ENCODE results near the gene NSD2. TPM values are rescaled to one million over a fixed set of nuclear protein-coding genes. Genes with fewer than 3 reads are reported as not detected.
A peak's percentile ranks its signal among the peaks of the same experiment; 100 is the strongest.
"Not testable (repeated sequence)": the region's sequence is repeated elsewhere in the genome, so short reads cannot be mapped to it uniquely, and the experiment has no call there.

The NSD2 gene
- total and polyA plus RNA-seq, 7 donors, result 7.2 to 57.9 (median 36.0) TPM

- intact Hi-C loops (cut with DNase I), result no loop called here
- WGBS, 2 donors, result 46 to 54% methylated on average over 3 of the region's 3 CpGs
- no peaks in the 10 kb centered on the region for H3K9me3 ChIP-seq
- H3K4me1 ChIP-seq, result no peaks in the 10 kb centered on the region
- H3K4me3 ChIP-seq, result no peak overlapping the region
- H3K36me3 ChIP-seq, result peaks cover 0 to 23% (median 0%) of the 10 kb centered on the region in 4 donors
- no peak overlapping the region for H3K27ac ChIP-seq
- H3K27me3 ChIP-seq, result no peaks in the 10 kb centered on the region
- no peak for DNase-seq
- no peak for TF ChIP-seq POLR2AphosphoS5 (IDR thresholded peaks at IDR 0.05)
- no peak for TF ChIP-seq POLR2A (IDR thresholded peaks at IDR 0.05)
- TF ChIP-seq CTCF (IDR thresholded peaks at IDR 0.05), result peak in 2 of 4 experiments; percentile 9 to 20
- no peak for TF ChIP-seq EP300 (IDR thresholded peaks at IDR 0.05)
These were observed 39.5 kb downstream of the NSD2 start for GRCh38 chr4:1910643-1911042.

DNA sequence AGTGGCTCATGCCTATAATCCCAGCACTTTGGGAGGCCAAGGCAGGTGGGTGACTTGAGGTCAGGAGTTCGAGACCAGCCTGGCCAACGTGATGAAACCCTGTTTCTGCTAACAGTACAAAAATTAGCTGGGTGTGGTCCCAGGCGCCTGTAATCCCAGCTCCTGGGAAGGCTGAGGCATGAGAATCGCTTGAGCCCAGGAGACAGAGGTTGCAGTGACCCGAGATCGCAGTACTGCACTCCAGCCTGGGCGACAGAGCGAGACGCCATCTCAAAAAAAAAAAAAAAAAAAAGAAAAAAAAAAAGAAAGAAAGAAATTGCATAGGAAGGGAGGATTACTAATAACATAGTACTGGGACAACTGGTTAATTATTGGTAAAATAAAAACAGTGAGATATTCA is 40.1 kb downstream of the NSD2 start:
- H3K4me3 ChIP-seq; H3K27me3 ChIP-seq; DNase-seq; intact Hi-C loops (cut with DNase I); H3K27ac ChIP-seq; H3K4me1 ChIP-seq; H3K9me3 ChIP-seq: not testable (repeated sequence)
- H3K36me3 ChIP-seq, result peaks cover 0 to 16% (median 0%) of the 10 kb centered on the region in 4 donors
- WGBS, 2 donors, result 82 to 92% methylated on average over 9 of the region's 9 CpGs

DNA sequence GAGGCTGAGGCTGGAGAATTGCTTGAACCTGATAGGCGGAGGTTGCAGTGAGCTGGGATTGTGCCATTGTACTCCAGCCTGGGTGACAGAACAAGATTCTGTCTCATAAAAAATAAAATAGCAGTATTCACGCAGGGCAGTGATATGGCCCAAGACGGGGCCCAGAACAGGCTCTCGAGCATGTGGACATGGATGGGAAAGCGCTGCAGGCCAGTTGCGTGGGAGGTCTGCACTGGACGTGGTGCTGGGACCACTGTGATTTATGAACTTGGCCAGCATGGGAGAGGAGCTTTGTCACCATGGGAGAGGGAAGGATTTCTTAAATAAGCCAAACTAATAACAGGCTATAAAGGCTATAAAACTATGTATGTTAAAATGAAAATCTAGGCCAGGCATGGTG is 51.6 kb downstream of the NSD2 start:
- Histone ChIP-seq H3K27ac (no peak overlapping the region), H3K27me3 (no peaks in the 10 kb centered on the region), H3K36me3 (peaks cover 7 to 34% (median 13%) of the 10 kb centered on the region in 4 donors), H3K9me3 (no peaks in the 10 kb centered on the region), H3K4me1 (no peaks in the 10 kb centered on the region), H3K4me3 (no peak overlapping the region)
- intact Hi-C loops (cut with DNase I), result no loop called here
- WGBS, 2 donors, result 94% methylated on average over 7 of the region's 7 CpGs
- DNase-seq, result no peak
- TF ChIP-seq POLR2AphosphoS5 (IDR thresholded peaks at IDR 0.05) (no peak), CTCF (IDR thresholded peaks at IDR 0.05) (no peak), POLR2A (IDR thresholded peaks at IDR 0.05) (no peak), EP300 (IDR thresholded peaks at IDR 0.05) (no peak)

- Histone ChIP-seq H3K27ac (no peak overlapping the region), H3K4me3 (no peak overlapping the region), H3K4me1 (no peaks in the 10 kb centered on the region), H3K9me3 (no peaks in the 10 kb centered on the region), H3K27me3 (no peaks in the 10 kb centered on the region), H3K36me3 (peaks cover 0 to 44% (median 14%) of the 10 kb centered on the region in 4 donors)
- intact Hi-C loops (cut with DNase I), result no loop called here
- WGBS, 2 donors, result 83 to 93% methylated on average over 3 of the region's 3 CpGs
- TF ChIP-seq POLR2A (IDR thresholded peaks at IDR 0.05), result no peak
- TF ChIP-seq EP300 (IDR thresholded peaks at IDR 0.05), result no peak
- no peak for TF ChIP-seq CTCF (IDR thresholded peaks at IDR 0.05)
- no peak for TF ChIP-seq POLR2AphosphoS5 (IDR thresholded peaks at IDR 0.05)
- DNase-seq, result no peak
These were observed 56.5 kb downstream of the NSD2 start for GRCh38 chr4:1927675-1928074.

DNA sequence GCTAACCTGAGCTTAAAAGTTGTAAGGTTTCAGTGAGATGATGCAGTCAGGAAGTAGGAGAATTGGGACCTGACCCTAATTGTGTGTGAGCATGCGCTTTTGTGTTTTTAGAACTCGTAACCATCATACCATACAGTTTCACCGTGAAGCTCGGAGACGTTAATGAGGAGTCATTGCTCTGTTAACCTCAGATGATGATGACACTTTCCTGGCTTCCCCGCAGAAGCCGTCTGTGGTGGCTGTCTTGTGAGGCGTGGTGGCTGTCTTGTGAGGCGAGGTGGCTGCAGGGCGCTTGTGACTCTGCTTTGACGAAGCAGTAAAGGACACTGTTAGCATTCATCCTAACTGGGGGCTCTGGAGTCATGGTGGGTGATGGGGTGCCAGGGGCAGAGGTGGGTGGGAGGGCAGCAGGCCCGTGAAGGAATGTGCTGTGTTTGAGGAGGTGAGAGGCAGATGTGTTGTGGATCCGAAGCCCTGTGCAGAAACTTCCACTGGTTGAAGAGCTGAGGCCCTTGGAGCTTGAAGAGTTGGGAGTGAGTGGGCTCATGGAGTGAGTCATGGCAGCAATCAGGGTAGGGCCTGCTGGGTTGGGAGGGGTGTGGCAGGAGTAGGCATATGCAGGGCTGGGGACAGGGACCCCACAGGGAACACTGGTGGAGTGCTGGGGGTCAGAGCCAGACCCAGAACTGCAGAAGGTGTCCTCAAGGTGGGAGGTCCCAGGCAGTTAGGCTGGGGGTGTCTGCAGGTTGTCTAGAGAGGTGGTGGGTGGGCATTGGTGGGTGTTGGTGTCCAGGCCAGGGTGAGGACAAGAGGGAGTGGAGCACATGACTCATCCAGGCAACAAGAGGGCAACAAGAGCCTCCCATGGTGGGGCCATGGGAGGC is 57.4 kb downstream of the NSD2 start:
- no peak for DNase-seq
- 91 to 96% methylated on average over 13 of the region's 13 CpGs for WGBS, 2 donors
- H3K9me3 ChIP-seq, result no peaks in the 10 kb centered on the region
- no peak overlapping the region for H3K27ac ChIP-seq
- H3K27me3 ChIP-seq, result no peaks in the 10 kb centered on the region
- intact Hi-C loops (cut with DNase I), result no loop called here
- H3K4me3 ChIP-seq, result no peak overlapping the region
- TF ChIP-seq POLR2A (IDR thresholded peaks at IDR 0.05) (no peak), POLR2AphosphoS5 (IDR thresholded peaks at IDR 0.05) (no peak)
- H3K36me3 ChIP-seq, result peaks cover 0 to 46% (median 13%) of the 10 kb centered on the region in 4 donors
- no peaks in the 10 kb centered on the region for H3K4me1 ChIP-seq

Data from sigmoid colon (tissue), 7 donors.